DOHH2 (cell line): ENCODE measurements around the gene PRLH.

ENCODE experiments used
- CTCF ChIP-seq: fragments of 200-600 bp; sonication (generic); IDR thresholded peaks from one replicate; pipeline ENCODE4 v1.5.1; 2014; ENCODE audit warnings: antibody characterized with exemption, mild to moderate bottlenecking, low read depth, low read length; ENCODE audit not compliant: poor library complexity, severe bottlenecking
- EZH2phosphoT487 ChIP-seq: fragments of 200-600 bp; sonication (generic); IDR thresholded peaks from 2 replicates; pipeline ENCODE4 v1.6.1; 2017; ENCODE audit warnings: borderline replicate concordance, mild to moderate bottlenecking, antibody characterized with exemption, low read length, moderate library complexity, mixed read lengths

DNA sequence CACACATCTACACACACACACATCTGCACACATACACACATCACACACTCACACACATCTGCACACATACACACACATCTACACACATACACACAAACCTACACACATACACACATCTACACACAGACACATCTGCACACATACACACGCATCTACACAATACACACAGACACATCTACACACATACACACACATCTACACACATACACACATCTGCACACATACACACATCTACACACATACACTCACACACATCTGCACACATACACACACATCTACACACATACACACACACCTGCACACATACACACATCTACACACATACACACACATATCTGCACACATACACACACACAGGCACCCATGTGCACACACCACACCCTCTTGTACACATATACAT, 400 bp upstream of the PRLH start:
- no peak for TF ChIP-seq CTCF
- no peak for TF ChIP-seq EZH2phosphoT487
